ENCODE measurements around the gene MYO7A. TPM values are rescaled to one million over a fixed set of nuclear protein-coding genes. Genes with fewer than 3 reads are reported as not detected.

The MYO7A gene
- total and polyA plus RNA-seq, 2 experiments from 2014 or later: 1.8 to 5.4 TPM

- Histone ChIP-seq H3K79me2 (replicated peaks; ENCODE audit: insufficient read depth) (no peaks in the 10 kb centered on the region), H3F3A (replicated peaks; ENCODE audit: low read depth) (no peaks in the 10 kb centered on the region), H3K4me3 (no peak overlapping the region), H3K4me2 (no peak overlapping the region), H2AFZ (no peak overlapping the region), H3K27me3 (ENCODE audit: insufficient read depth) (no peaks in the 10 kb centered on the region), H3K36me3 (ENCODE audit: insufficient read depth) (no peaks in the 10 kb centered on the region), H3K9me2 (ENCODE audit: insufficient read depth) (no peaks in the 10 kb centered on the region), H3K27ac (ENCODE audit: low read depth) (no peak overlapping the region), H3K4me1 (ENCODE audit: insufficient read depth) (no peaks in the 10 kb centered on the region), H4K20me1 (replicated peaks; ENCODE audit: insufficient read depth) (no peaks in the 10 kb centered on the region)
- H3K27me3 Mint-ChIP-seq (ENCODE audit: insufficient read depth, low read depth, poor library complexity): peaks cover 4% of the 10 kb centered on the region
- no peaks in the 10 kb centered on the region for H3K4me1 Mint-ChIP-seq
- ATAC-seq (no peak), DNase-seq (ENCODE audit: low spot score) (no peak)
- no peak overlapping the region for H3K4me3 Mint-ChIP-seq
- no peak overlapping the region for H3K27ac Mint-ChIP-seq
- H3K36me3 Mint-ChIP-seq (ENCODE audit: low read depth): no peaks in the 10 kb centered on the region; the same call in 2 of the 3 replicates
- TF ChIP-seq CTCF (conservative IDR thresholded peaks at IDR 0.05; ENCODE audit: low read depth in 2 of 2): no peak
- TF ChIP-seq NANOG (IDR thresholded peaks at IDR 0.05; ENCODE audit: borderline replicate concordance): no peak
- TF ChIP-seq JUNB (IDR thresholded peaks at IDR 0.05; ENCODE audit: unreplicated experiment): no peak
- no peak for TF ChIP-seq ZNF462 (CRISPR knock-in tag; IDR thresholded peaks at IDR 0.05)
- TF ChIP-seq EZH2 (IDR thresholded peaks at IDR 0.05; ENCODE audit: low read depth, unreplicated experiment): no peak
- TF ChIP-seq ETS1 (IDR thresholded peaks at IDR 0.05): no peak
- no peak for TF ChIP-seq ZNF114 (CRISPR knock-in tag; IDR thresholded peaks at IDR 0.05)
- no peak for TF ChIP-seq CREB1 (CRISPR knock-in tag; IDR thresholded peaks at IDR 0.05; ENCODE audit: low read depth)
- no peak for TF ChIP-seq STAT1 (IDR thresholded peaks at IDR 0.05; ENCODE audit: unreplicated experiment)
- TF ChIP-seq POLR2AphosphoS5 (IDR thresholded peaks at IDR 0.05; ENCODE audit: low read depth): no peak
- no peak for TF ChIP-seq ZNF331 (CRISPR knock-in tag; IDR thresholded peaks at IDR 0.05; ENCODE audit: low read depth)
- no peak for TF ChIP-seq REST (IDR thresholded peaks at IDR 0.05; ENCODE audit: unreplicated experiment)
- no peak for TF ChIP-seq EZH2phosphoT487 (IDR thresholded peaks at IDR 0.05; ENCODE audit: unreplicated experiment)
- no peaks in the 10 kb centered on the region; the same call in 1 of the 3 replicates for H3K9me3 Mint-ChIP-seq
Measured at GRCh38 chr11:77215106-77215505, 87.1 kb downstream of the MYO7A start.
